HUES6 (cell line): ENCODE results near the gene PKMYT1.

Experiments used
- H3K27ac ChIP-seq: 2 replicates; pipeline ENCODE4 v1.7.0; 2013; ENCODE audit warnings: low read depth, mild to moderate bottlenecking, low read length, inconsistent platforms
- H3K27me3 ChIP-seq: 2 replicates; pipeline ENCODE4 v1.6.1; 2013; ENCODE audit warnings: low read length; ENCODE audit not compliant: control insufficient read depth, insufficient read depth
- H3K36me3 ChIP-seq: 2 replicates; pipeline ENCODE4 v1.6.1; 2013; ENCODE audit warnings: low read length; ENCODE audit not compliant: control insufficient read depth, insufficient read depth
- H3K4me1 ChIP-seq: 2 replicates; pipeline ENCODE4 v1.6.1; 2013; ENCODE audit warnings: low read length; ENCODE audit not compliant: control insufficient read depth, insufficient read depth
- H3K4me3 ChIP-seq: 2 replicates; pipeline ENCODE4 v1.5.1; 2013; ENCODE audit warnings: low read depth, low read length
- H3K9ac ChIP-seq: one replicate; pipeline ENCODE4 v1.6.1; 2013; ENCODE audit warnings: mild to moderate bottlenecking, low read length
- H3K9me3 ChIP-seq: 2 replicates; pipeline ENCODE4 v1.6.1; 2013; ENCODE audit warnings: low read depth, low read length; ENCODE audit not compliant: control insufficient read depth, insufficient read depth

PKMYT1 gene

DNA sequence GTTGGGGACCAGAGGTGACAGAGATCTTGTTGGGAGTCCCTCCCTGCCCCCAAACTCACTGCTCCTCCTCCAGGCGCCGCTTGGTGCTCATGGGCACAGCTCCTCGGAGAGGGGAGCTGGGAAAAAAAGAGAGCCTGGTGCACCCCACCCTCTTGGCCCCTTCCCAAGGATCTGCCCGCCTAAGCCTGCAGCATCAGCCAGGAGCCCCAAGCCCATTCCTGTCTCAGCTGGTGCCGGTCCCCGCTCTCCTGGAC, 43.1 kb upstream of the PKMYT1 start:
- no peaks in the 10 kb centered on the region for H3K27me3 ChIP-seq
- peak overlapping the region; percentile 99; the same call in 1 of the 2 replicates for H3K27ac ChIP-seq
- H3K4me1 ChIP-seq, result peaks cover 28% of the 10 kb centered on the region

DNA sequence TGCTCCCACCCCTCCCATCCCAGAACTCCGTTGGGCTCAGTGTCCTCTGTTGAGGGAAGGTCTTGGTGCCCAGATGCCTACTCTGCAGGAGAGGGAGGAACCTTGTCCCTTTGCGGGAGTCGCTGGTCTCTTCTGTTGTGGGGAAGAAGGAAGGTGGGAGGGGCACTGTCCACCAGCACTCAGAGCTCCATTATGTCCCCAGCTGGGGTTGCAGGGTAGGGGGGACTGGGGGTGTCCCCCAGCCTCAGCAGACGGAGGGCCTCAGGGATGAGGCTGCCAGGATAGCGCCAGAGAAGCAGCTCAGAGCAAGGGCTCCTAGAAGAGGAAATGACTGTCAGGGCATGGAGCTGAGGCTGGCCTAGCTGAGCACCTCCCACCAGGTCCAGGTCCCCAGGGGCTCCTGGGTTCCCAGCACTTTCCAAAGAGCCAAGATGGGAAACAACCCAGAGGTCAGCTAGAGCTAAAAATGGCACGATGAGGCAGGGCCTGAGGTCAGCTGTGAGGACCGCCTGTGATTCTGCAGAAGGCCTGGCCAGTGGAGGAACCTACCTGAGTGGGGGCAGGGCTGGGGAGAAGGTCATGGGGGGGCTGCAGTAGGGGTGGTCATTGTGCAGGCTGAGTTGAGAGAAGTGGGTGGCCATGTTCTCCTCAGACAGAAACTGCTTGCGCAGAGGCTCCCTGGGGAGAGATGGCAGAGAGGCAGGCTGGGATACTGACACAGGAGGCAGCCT, 42.6 kb upstream of the PKMYT1 start:
- peak overlapping the region; percentile 99 for H3K27ac ChIP-seq
- peaks cover 28% of the 10 kb centered on the region for H3K4me1 ChIP-seq
- peak overlapping the region; percentile 94 for H3K4me3 ChIP-seq
- no peaks in the 10 kb centered on the region for H3K9me3 ChIP-seq
- peak overlapping the region; percentile 98 for H3K9ac ChIP-seq
- H3K36me3 ChIP-seq, result peaks cover 36% of the 10 kb centered on the region
- H3K27me3 ChIP-seq, result no peaks in the 10 kb centered on the region

More for the DNA sequence above, 43.1 kb upstream of the PKMYT1 start:
- Histone ChIP-seq H3K4me3 (peak overlapping the region; percentile 94), H3K9me3 (no peaks in the 10 kb centered on the region), H3K9ac (peak overlapping the region; percentile 98), H3K36me3 (peaks cover 36% of the 10 kb centered on the region)

- Histone ChIP-seq H3K9me3 (no peaks in the 10 kb centered on the region), H3K9ac (peak overlapping the region; percentile 98), H3K27me3 (no peaks in the 10 kb centered on the region), H3K4me3 (peak overlapping the region; percentile 94), H3K27ac (peak overlapping the region; percentile 99), H3K36me3 (peaks cover 34% of the 10 kb centered on the region), H3K4me1 (peaks cover 22% of the 10 kb centered on the region)
Observed at GRCh38 chr16:3022208-3022683, 42.0 kb upstream of the PKMYT1 start.

DNA sequence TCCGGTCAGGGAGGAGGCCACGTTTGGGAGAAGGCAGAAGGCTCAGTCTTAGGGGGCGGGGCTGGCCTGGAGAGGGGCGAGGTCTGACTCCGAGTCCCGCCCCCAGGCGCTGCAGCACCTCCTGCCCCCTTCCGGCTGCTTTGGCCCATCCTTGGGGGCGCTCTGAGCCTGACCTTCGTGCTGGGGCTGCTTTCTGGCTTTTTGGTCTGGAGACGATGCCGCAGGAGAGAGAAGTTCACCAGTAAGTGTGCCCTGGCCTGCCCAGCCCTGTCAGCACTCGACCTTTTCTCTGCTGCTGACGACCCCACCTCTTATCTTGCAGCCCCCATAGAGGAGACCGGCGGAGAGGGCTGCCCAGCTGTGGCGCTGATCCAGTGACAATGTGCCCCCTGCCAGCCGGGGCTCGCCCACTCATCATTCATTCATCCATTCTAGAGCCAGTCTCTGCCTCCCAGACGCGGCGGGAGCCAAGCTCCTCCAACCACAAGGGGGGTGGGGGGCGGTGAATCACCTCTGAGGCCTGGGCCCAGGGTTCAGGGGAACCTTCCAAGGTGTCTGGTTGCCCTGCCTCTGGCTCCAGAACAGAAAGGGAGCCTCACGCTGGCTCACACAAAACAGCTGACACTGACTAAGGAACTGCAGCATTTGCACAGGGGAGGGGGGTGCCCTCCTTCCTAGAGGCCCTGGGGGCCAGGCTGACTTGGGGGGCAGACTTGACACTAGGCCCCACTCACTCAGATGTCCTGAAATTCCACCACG, 41.4 kb upstream of the PKMYT1 start:
- H3K9ac ChIP-seq, result peak overlapping the region; percentile 98
- H3K36me3 ChIP-seq, result peaks cover 27% of the 10 kb centered on the region
- peaks cover 22% of the 10 kb centered on the region for H3K4me1 ChIP-seq
- H3K4me3 ChIP-seq, result peak overlapping the region; percentile 94
- H3K9me3 ChIP-seq, result no peaks in the 10 kb centered on the region
- no peaks in the 10 kb centered on the region for H3K27me3 ChIP-seq
- H3K27ac ChIP-seq, result peak overlapping the region; percentile 99

DNA sequence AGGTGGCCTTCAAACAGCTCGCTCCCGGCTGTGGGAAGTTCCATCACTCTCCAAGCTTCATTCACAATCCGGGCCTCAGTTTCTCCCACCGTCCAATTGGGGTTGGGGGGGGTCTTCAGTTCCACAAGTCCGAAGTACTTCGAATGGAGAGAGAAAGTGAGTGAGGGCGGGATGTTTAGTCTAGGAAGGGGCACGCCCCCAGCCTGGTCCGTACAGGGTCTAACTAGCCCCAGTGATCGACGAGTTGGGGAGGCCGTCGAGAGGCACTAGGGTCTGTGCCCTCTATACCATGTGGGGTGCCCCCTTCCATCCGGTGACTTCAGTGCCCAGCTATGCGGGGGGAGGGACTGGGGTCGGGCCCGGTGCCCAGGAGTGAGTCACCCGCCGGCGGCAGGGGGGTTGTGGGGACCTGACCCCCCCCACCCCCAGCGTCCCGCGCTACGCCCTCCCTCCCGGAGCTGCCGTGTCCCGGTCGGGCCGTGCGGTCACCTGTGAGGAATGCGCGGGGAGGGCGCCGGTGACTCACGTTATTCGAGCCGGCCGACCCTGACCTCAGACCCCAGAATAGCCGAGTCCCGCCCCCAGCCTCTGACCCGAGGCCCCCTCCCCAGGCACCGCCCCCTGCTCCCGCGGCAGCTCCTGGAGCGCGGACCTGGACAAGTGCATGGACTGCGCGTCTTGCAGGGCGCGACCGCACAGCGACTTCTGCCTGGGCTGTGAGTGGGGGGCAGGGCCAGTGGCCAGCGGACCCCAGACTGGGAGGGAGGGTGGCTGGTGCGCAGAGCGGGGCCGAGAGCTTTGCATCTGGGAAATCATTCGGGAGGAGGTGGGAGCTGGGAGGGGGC, 40.6 kb upstream of the PKMYT1 start:
- H3K9ac ChIP-seq, result peak overlapping the region; percentile 98
- peak overlapping the region; percentile 99 for H3K27ac ChIP-seq
- no peaks in the 10 kb centered on the region for H3K9me3 ChIP-seq
- peaks cover 27% of the 10 kb centered on the region for H3K4me1 ChIP-seq
- peaks cover 25% of the 10 kb centered on the region for H3K36me3 ChIP-seq
- H3K4me3 ChIP-seq, result peak overlapping the region; percentile 94
- no peaks in the 10 kb centered on the region for H3K27me3 ChIP-seq

DNA sequence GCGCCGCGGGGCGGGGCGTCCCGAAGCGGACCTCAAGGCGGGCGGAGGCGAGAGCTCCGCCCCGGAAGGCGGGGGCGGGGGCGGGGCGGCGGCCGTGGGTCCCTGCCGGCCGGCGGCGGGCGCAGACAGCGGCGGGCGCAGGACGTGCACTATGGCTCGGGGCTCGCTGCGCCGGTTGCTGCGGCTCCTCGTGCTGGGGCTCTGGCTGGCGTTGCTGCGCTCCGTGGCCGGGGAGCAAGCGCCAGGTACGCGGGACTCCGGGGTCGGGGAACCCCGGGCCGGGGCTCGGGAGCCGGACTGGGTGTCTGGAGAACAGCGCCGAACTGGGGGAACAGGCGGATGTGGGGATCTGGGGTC, 40.0 kb upstream of the PKMYT1 start, which contains the start of gene TNFRSF12A:
Gene TNFRSF12A, plus strand, starts transcription at position 122 of the 357 bp plus-strand sequence. Its CDS starts 30 bp downstream, at position 152.
- peak within 1 kb of the TSS; percentile 94 for H3K4me3 ChIP-seq
- H3K9ac ChIP-seq, result peak within 1 kb of the TSS; percentile 98
- H3K27me3 ChIP-seq, result no peaks in the 10 kb centered on the region
- H3K4me1 ChIP-seq, result peaks cover 31% of the 10 kb centered on the region
- no peaks in the 10 kb centered on the region for H3K9me3 ChIP-seq
- peak within 1 kb of the TSS; percentile 99 for H3K27ac ChIP-seq
- peaks cover 24% of the 10 kb centered on the region for H3K36me3 ChIP-seq

DNA sequence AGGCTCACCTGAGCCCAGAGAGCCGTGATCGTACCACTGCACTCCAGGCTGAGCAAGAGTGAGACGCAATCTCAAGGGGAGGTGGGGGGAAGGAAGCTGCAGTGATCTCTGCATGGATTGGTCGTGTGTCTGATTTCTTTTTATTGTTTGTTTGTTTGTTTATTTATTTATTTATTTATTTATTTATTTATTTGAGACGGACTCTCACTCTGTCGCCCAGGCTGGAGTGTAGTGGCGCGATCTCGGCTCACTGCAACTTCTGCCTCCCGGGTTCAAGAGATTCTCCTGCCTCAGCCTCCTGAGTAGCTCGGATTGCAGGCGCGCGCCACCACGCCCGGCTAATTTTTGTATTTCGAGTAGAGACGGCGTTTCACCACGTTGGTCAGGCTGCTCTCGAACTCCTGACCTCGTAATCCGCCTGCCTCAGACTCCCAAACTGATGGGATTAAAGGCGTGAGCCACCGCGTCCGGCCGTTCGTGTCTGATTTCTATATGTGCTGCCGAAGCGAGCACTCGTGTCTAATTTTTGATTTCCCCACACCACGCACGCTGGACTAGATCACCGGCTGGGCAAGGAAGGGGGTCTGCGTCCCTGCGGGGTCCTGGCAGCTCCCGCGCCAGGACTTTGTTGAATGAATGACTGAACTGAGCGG, 39.5 kb upstream of the PKMYT1 start:
- Histone ChIP-seq H3K4me1 (peaks cover 31% of the 10 kb centered on the region), H3K9ac (peak overlapping the region; percentile 84), H3K4me3 (peak overlapping the region; percentile 94), H3K9me3 (no peaks in the 10 kb centered on the region), H3K27me3 (no peaks in the 10 kb centered on the region), H3K27ac (peak overlapping the region; percentile 45; the same call in 1 of the 2 replicates), H3K36me3 (peaks cover 29% of the 10 kb centered on the region)

DNA sequence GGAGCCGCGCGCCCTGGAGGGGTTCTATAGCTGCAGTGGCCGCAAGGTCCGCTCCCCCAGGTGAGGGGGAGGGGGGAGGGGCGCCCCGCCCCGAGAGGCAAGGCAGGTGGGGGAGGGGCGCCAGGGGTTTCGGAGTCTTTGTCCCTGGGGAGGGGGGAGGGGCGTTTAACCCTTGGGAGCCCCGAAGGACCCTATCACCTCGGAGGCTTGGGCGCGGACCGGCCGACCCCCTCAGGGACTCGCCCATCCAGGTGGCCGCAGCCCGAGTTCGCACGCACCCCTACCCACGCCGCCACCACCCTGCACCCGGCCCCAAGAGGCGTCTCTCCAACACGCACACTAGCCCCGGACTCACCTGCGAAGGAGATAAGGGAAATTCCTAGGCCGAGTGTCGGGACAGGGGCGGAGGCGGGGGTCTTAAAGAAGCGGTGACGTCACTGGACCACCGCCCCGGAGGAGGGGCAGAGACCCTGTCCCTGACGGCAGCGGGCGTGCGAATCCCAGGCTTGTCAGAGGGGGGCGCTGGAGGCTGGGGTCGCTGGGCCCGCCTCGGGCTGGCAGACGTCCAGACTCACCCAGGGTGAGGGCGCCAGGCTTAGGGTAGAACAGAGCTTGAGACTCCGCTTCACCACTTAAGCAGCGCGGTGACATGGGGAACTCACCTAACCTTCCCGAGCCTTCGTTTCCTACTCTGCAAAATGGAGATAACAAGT, 37.7 kb upstream of the PKMYT1 start, which contains the start of gene CLDN6:
Gene CLDN6, minus strand, starts transcription at position 390 of the 713 bp plus-strand sequence. CDS start 2,162 bp downstream, outside the sequence.
- Histone ChIP-seq H3K36me3 (peaks cover 28% of the 10 kb centered on the region), H3K4me3 (peak within 1 kb of the TSS; percentile 86), H3K9ac (peak within 1 kb of the TSS; percentile 96), H3K9me3 (no peaks in the 10 kb centered on the region), H3K27me3 (peaks cover 14% of the 10 kb centered on the region), H3K27ac (peak within 1 kb of the TSS; percentile 98), H3K4me1 (peaks cover 46% of the 10 kb centered on the region)

- Histone ChIP-seq H3K9ac (peak overlapping the region; percentile 96), H3K27ac (peak overlapping the region; percentile 98), H3K4me3 (peak overlapping the region; percentile 86), H3K4me1 (peaks cover 44% of the 10 kb centered on the region), H3K9me3 (no peaks in the 10 kb centered on the region), H3K27me3 (peaks cover 20% of the 10 kb centered on the region), H3K36me3 (peaks cover 23% of the 10 kb centered on the region)
Observed at GRCh38 chr16:3017344-3017743, 37.1 kb upstream of the PKMYT1 start.
